ENCODE data around the gene NHSL1. TPM values are rescaled to one million over a fixed set of nuclear protein-coding genes. Genes with fewer than 3 reads are reported as not detected.

Gene NHSL1
- total RNA-seq, 2 donors from 2014 or later, result 2.1 to 10.7 TPM

DNA sequence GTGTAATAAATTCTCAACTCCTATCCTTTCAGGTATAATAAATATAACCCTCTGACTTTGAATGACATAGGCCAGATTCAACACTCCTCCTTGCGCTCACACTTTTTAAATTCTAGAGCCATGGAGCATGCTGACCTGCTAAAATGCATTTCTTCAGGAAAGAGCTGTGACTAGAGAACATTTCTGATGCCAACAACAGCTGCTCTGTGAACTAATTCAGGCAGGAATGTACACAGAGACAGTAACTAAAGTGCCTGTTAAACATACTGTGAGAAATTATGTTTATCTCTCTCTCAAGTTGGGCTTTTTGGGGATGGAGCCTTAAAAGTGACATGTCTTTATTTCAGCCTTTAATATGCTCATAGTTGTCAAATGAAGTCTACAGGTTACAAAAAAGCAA lies 8.3 kb downstream of the NHSL1 start:
- H3K4me3 ChIP-seq, result no peak overlapping the region
- TF ChIP-seq POLR2A (IDR thresholded peaks at IDR 0.05) (no peak), POLR2AphosphoS5 (IDR thresholded peaks at IDR 0.05) (no peak)
- TF ChIP-seq, protein P1, sequence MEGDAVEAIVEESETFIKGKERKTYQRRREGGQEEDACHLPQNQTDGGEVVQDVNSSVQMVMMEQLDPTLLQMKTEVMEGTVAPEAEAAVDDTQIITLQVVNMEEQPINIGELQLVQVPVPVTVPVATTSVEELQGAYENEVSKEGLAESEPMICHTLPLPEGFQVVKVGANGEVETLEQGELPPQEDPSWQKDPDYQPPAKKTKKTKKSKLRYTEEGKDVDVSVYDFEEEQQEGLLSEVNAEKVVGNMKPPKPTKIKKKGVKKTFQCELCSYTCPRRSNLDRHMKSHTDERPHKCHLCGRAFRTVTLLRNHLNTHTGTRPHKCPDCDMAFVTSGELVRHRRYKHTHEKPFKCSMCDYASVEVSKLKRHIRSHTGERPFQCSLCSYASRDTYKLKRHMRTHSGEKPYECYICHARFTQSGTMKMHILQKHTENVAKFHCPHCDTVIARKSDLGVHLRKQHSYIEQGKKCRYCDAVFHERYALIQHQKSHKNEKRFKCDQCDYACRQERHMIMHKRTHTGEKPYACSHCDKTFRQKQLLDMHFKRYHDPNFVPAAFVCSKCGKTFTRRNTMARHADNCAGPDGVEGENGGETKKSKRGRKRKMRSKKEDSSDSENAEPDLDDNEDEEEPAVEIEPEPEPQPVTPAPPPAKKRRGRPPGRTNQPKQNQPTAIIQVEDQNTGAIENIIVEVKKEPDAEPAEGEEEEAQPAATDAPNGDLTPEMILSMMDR (IDR thresholded peaks at IDR 0.05), result no peak
- no peaks in the 10 kb centered on the region for H3K9me3 ChIP-seq
- no peaks in the 10 kb centered on the region for H3K36me3 ChIP-seq
- no peaks in the 10 kb centered on the region for H3K27me3 ChIP-seq (replicated peaks; ENCODE audit: insufficient read depth)
- WGBS, result 80% methylated on average over 1 of the region's 1 CpG
- H3K4me1 ChIP-seq (replicated peaks), result peaks cover 6% of the 10 kb centered on the region
- intact Hi-C loops (cut with DNase I), result no loop called here
- H3K27ac ChIP-seq, result no peak overlapping the region
- DNase-seq (ENCODE audit: low spot score), result no peak

DNA sequence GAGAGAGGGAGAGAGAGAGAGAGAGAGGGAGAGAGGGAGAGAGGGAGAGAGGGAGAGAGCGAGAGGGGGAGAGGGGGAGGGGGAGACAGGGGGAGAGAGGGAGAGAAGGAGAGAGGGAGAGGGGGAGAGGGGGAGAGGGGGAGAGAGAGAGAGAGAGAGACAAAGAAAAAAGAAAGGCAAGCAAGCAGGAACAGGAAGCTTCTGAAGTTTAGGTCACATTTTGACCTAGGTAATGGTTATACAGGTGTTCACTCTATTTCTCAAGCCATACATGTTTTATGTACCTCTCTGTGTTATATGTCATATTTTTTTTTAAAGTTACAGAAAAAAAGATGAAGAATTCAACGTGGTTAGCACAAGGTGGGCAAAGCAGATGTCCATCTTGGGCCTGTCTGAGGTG lies 9.4 kb downstream of the NHSL1 start:
- intact Hi-C loops (cut with DNase I), result no loop called here
- H3K4me1 ChIP-seq (replicated peaks), result peaks cover 6% of the 10 kb centered on the region
- no peak overlapping the region for H3K27ac ChIP-seq
- TF ChIP-seq POLR2A (IDR thresholded peaks at IDR 0.05) (no peak), POLR2AphosphoS5 (IDR thresholded peaks at IDR 0.05) (no peak)
- TF ChIP-seq, protein P1 (IDR thresholded peaks at IDR 0.05), result no peak
- no peaks in the 10 kb centered on the region for H3K9me3 ChIP-seq
- H3K4me3 ChIP-seq, result no peak overlapping the region
- WGBS, result 94% methylated on average over 2 of the region's 2 CpGs
- DNase-seq (ENCODE audit: low spot score), result no peak
- H3K36me3 ChIP-seq, result no peaks in the 10 kb centered on the region
- no peaks in the 10 kb centered on the region for H3K27me3 ChIP-seq (replicated peaks; ENCODE audit: insufficient read depth)

DNA sequence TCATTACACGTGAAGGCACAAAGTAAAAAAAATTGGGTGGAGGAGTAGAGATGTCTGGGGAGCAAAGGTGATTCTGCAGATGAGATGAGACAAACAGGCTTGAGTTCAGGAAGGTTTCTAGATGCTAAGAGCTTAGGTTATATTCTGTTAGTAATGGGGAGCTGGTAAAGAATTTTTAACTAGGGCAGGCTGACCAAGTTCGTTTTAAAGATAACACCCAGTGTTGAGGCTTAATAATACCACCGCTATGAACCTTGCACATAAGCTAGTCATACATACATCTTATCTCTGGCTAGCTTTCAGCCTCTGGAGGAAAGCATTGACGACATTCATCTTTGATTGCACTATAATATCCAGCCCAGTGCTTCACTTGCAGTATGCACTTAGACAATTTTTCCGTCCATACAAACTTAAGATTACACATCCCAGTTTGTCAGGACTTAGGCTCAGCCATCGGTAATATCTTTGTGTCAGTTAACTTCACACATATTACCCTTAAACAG lies 12.1 kb downstream of the NHSL1 start:
- no peak overlapping the region for H3K4me3 ChIP-seq
- intact Hi-C loops (cut with DNase I), result no loop called here
- no peaks in the 10 kb centered on the region for H3K36me3 ChIP-seq
- no peak for DNase-seq (ENCODE audit: low spot score)
- no peaks in the 10 kb centered on the region for H3K27me3 ChIP-seq (replicated peaks; ENCODE audit: insufficient read depth)
- H3K4me1 ChIP-seq (replicated peaks), result no peaks in the 10 kb centered on the region
- 92% methylated on average over 6 of the region's 6 CpGs for WGBS
- TF ChIP-seq POLR2AphosphoS5 (IDR thresholded peaks at IDR 0.05), result no peak
- TF ChIP-seq, protein P1 (IDR thresholded peaks at IDR 0.05), result no peak
- no peak for TF ChIP-seq POLR2A (IDR thresholded peaks at IDR 0.05)
- H3K9me3 ChIP-seq, result no peaks in the 10 kb centered on the region
- no peak overlapping the region for H3K27ac ChIP-seq

DNA sequence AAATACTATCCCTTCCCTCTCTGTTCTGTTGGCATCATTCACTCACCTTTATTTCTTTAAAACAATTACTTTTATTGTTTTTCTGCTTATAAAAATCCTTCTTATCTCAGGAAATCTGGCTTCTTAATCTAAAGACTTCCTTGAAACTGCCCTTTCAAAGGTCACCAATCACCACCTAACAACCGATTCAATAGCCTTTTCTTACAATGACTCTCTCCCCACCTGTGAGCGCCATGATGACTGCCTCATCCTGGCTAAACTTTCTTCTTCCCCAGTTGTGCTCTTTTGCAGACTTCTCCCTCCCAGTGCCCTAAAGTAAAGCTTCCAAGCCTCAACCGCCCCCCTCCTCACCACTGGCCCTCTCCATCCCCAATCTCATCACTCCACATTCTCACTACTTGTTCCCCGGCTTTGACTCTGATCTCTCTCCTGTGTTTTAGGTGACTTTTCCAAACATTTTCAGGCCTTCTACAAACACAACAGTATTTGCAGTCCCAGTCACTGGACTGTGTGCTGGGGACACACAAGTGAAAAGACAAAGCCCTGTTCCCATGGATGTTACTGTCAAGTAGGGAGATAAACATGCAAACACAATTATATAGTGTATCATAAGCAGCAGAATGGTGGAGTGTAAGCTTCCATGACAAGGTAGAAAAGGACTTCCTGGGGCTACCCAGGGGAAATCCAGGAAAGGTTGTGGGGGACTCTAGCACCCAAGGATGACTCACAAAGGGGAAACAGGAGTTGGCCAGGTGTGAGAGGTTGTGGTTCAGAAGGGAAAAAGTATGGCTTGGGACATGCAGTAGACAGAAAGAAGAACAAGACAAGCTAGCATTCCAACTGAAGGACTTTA lies 12.8 kb downstream of the NHSL1 start:
- no peaks in the 10 kb centered on the region for H3K36me3 ChIP-seq
- intact Hi-C loops (cut with DNase I), result no loop called here
- H3K4me1 ChIP-seq (replicated peaks), result no peaks in the 10 kb centered on the region
- WGBS, result 87% methylated on average over 4 of the region's 4 CpGs
- H3K27ac ChIP-seq, result no peak overlapping the region
- no peaks in the 10 kb centered on the region for H3K27me3 ChIP-seq (replicated peaks; ENCODE audit: insufficient read depth)
- no peak for DNase-seq (ENCODE audit: low spot score)
- no peak overlapping the region for H3K4me3 ChIP-seq
- no peaks in the 10 kb centered on the region for H3K9me3 ChIP-seq
- no peak for TF ChIP-seq POLR2A (IDR thresholded peaks at IDR 0.05)
- TF ChIP-seq, protein P1 (IDR thresholded peaks at IDR 0.05), result no peak
- no peak for TF ChIP-seq POLR2AphosphoS5 (IDR thresholded peaks at IDR 0.05)

Measured in prostate gland (tissue), 2 donors.